Iris pigment epithelial cell (primary cell): ENCODE results near the gene NEK6.
A peak's percentile ranks its signal among the peaks of the same experiment; 100 is the strongest.

ENCODE experiments used
- DNase-seq: peaks from one replicate; pipeline ENCODE4 v3.0.0-alpha.2; 2011; ENCODE audit warnings: low read depth

NEK6 gene

GRCh38 chr9:124257844-124258606 lies at the start of gene NEK6:
TSS of gene NEK6 (plus strand) at chr9:124257949. CDS start at chr9:124301965, 44,016 bp downstream.
- DNase-seq, result peak; percentile 62

- no peak for DNase-seq
Observed at GRCh38 chr9:124208571-124208970, 49.2 kb upstream of the NEK6 start.

- no peak for DNase-seq
Observed at GRCh38 chr9:124209279-124209678, 48.5 kb upstream of the NEK6 start.

- no peak for DNase-seq
Observed at GRCh38 chr9:124209774-124210173, 48.0 kb upstream of the NEK6 start.

- DNase-seq, result no peak
Observed at GRCh38 chr9:124210697-124211096, 47.1 kb upstream of the NEK6 start.

GRCh38 chr9:124212381-124213050 lies 45.2 kb upstream of the NEK6 start:
- DNase-seq, result peak; percentile 59

GRCh38 chr9:124213396-124213795 lies 44.4 kb upstream of the NEK6 start:
- DNase-seq, result no peak

- no peak for DNase-seq
Observed at GRCh38 chr9:124214116-124214515, 43.6 kb upstream of the NEK6 start.

GRCh38 chr9:124214596-124215367 lies 43.0 kb upstream of the NEK6 start:
- DNase-seq, result no peak

- no peak for DNase-seq
Observed at GRCh38 chr9:124215368-124215910, 42.3 kb upstream of the NEK6 start.

GRCh38 chr9:124215956-124216355 lies 41.8 kb upstream of the NEK6 start:
- no peak for DNase-seq

- no peak for DNase-seq
Observed at GRCh38 chr9:124216474-124217176, 41.1 kb upstream of the NEK6 start.

- DNase-seq, result no peak
Observed at GRCh38 chr9:124217836-124218437, 39.8 kb upstream of the NEK6 start.

GRCh38 chr9:124218438-124218982 lies 39.2 kb upstream of the NEK6 start:
- DNase-seq, result peak; percentile 66

GRCh38 chr9:124218987-124219461 lies 38.7 kb upstream of the NEK6 start:
- DNase-seq, result no peak

GRCh38 chr9:124220946-124221451 lies 36.8 kb upstream of the NEK6 start:
- peak; percentile 50 for DNase-seq

- no peak for DNase-seq
Observed at GRCh38 chr9:124221676-124222075, 36.1 kb upstream of the NEK6 start.

GRCh38 chr9:124222109-124222508 lies 35.6 kb upstream of the NEK6 start:
- no peak for DNase-seq

GRCh38 chr9:124222918-124223720 lies 34.6 kb upstream of the NEK6 start:
- peak; percentile 45 for DNase-seq

- DNase-seq, result no peak
Observed at GRCh38 chr9:124225945-124226344, 31.8 kb upstream of the NEK6 start.
